Fibroblast of lung (primary cell): Measurements from ENCODE around the gene WDR4.
"Not testable (repeated sequence)": the region's sequence is repeated elsewhere in the genome, so short reads cannot be mapped to it uniquely, and the experiment has no call there.

ENCODE experiments used
- CTCF ChIP-seq, 2 donors: IDR thresholded peaks in 1 of 2; conservative IDR thresholded peaks in 1 of 2; 1 replicate in 1 of 2; 2 replicates in 1 of 2; pipeline ENCODE4 v1.5.1; 2011 to 2012; ENCODE audit warnings: low read length in 2 of 2, control low read depth in 1 of 2, inconsistent platforms in 1 of 2, low read depth in 1 of 2, mild to moderate bottlenecking in 1 of 2
- EZH2 ChIP-seq: IDR thresholded peaks from 2 replicates; pipeline ENCODE4 v1.5.1; 2012; ENCODE audit warnings: low read length, control low read depth, mild to moderate bottlenecking; ENCODE audit errors: missing control alignments

- not testable (repeated sequence) for TF ChIP-seq CTCF (conservative IDR thresholded peaks at IDR 0.05 in 1 of 2, IDR thresholded peaks at IDR 0.05 in 1 of 2; ENCODE audit: low read depth in 1 of 2, low read length in 2 of 2); EZH2
Measured at GRCh38 chr21:42801616-42802015, 77.7 kb downstream of the WDR4 start.
